Measurements from ENCODE around the gene PIGC.
A peak's percentile ranks its signal among the peaks of the same experiment; 100 is the strongest.

Gene PIGC

DNA sequence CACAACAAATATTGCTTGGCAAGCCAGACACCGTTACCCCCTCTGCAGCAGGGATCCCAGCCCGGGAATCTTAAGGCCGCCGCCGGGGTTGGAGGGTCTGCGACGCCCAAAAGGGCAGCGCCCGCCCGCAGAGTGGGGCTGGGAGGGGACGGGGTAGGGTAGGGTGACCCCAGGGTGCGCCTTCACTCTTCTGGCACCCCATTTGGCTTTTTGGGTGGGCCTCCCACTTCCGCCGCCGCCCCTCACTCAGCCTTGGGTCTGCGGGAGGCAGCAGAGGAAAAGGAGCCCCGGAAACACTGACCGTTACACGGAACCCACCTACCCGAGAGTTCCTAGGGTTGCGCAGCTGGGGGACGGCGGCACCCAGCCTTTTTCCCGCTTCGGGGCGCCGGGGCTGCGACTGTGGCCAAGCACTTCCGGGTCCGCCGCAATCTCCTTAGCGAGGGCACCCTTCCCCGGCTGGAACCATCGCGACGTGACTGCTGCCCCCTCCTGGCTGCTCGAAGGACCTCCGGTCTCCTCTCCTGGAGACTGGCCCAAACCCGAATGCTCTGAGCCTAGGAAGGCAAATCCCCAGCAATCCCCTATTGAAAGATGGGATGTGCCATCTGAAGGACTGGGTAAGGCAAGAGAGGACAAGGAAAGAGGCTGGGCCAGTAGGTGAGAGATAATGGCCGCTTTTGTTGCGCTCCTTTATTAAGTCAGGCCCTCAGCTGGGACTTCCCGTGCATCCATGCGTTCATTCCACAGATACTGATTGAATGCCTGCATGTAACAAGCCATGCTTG, at the start of gene PIGC:
Gene PIGC, minus strand, starts transcription at position 404 of the 788 bp plus-strand sequence. CDS start 1,447 bp downstream, outside the sequence.
- peak; percentile 17 to 92 (median 80) for DNase-seq

DNA sequence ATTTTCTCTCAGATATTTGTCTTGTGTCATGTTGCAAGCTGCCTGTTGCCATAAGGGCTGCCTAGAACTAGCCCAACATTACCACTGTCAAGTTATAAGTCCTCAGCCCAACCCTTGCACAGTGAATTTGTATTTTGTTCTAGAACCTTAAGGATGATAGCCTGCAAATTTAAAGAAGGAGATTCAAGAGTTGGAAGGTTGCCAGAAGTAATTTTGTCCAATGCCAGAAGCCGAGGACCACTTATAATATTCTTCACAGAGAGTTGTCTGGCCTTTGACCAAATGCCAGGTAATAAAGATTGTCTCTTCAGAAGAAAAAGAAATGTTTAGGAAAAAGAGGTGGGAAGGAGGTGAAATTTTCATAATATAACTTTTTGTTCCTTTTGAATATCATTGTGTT, 48.6 kb upstream of the PIGC start:
- DNase-seq = no peak

DNA sequence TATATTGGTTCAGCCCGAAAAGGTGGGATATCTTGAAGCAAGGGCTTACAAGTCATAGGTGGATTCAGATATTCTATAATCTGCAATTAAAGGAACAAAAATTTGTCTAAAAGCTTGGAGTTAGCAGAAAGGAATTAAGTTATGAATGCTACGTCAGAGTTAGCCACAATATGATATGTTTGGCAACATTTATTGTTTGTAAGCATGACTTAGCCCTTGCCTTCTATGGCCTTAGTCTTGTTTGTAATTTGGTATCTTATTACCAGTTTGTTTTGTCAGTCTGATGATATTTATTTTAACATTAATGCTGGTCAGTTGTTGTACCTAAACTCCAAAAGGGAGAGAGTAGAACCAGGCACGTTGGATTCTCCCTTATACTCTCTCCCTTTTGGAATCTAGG, 46.0 kb upstream of the PIGC start:
- no peak for DNase-seq

DNA sequence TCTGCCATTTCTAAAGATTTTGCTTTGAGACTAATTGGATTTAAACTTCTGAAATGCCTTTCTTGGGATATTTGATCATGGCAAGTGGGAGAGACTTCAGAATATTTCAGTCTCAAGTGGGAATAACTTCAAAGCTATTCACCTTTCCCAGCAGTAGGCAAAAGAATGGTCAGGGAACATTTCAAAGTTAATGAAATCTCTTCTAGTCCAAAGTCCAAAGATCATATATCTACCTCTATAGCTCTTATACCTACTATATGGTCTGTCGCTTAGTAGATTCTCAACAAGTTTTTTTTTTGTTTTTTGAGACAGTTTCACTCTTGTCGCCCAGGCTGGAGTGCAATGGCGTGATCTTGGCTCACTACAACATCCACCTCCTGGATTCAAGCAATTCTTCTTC, 44.5 kb upstream of the PIGC start:
- DNase-seq = no peak

DNA sequence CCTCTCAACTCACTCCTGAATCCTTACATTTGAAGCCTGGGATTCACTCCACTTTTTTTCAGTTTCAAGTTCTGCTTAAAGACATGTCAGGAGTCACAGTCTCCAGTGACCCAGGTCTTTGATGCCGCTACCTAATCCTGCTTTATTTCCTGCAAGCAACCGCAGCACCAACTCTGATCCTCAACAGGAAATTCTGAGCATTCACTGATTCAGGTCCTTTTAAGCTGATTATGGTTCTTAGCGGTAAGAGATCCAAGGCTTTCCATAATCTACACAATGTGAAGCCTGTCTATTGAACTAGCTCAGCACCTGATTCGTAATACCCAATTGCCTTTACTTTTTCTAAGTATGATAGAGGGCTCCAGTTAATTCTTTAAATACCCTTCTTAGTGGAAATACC, 43.7 kb upstream of the PIGC start:
- no peak for DNase-seq

DNA sequence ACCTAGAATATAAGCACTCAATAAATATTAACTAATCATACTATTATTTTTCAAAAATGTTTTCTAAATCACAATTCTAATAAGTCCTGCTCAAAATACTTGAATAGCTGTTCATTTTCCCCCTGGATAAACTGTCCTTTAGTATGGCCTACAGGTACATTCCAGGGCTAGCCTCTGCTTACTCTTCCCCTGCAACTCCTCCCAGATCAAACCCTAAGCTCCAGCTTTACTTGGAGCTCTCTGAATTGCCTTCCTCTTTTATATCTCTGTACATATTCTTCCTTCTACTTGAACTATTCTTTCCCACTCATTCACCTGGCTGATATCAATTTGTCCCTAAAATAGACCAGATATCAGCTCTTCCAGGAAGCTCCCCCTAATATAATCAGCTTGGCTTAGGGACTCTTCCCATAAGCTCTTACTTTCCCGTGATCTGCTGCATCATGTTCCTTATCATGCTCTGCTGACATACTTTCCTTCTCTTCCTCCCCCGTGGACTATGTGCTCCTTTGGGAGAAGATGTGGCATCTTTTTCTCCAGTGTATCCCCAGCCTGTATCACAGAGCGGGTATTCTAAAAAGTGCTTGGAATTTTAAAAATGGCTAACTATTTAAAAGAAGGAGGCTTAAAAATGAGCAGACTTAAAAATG, 43.1 kb upstream of the PIGC start:
- no peak for DNase-seq

DNA sequence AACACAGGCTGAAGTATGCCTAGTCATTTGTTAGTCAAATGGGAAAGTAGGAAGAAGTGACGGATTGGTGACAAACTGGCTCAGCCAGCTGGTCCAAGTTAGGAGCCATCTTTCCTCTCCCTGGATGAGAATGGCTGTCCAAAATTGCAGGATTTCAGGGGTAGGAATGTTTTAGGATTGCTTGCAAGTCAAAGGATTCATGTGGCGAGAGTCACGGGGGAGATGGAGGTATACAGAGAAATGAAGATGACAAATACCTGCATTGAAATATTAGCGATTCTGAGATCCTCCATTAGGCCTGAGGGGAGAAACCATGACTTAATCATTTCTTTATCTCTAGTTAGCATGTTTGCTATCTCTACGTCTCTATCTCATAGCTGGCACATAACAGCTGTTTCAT, 41.8 kb upstream of the PIGC start:
- DNase-seq = no peak

DNA sequence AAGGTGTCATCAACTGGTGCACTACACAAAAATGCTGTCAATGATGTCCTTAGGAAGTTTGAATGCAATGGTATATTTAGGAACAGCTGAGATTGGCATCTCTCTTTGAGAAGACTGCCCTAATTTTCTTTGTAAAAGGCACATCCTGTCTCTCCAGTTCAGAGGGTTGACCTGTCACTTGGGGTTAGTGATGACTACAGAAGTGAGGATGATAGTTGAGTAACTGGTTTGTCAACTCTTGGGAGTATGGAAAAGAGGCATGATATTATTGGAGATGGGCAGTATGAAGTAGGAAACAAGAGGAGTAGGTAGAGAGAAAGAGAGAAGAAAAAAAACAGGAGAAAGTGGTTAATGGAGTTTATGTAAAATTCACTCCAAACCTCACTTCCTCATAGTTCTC, 40.4 kb upstream of the PIGC start:
- DNase-seq = no peak

DNA sequence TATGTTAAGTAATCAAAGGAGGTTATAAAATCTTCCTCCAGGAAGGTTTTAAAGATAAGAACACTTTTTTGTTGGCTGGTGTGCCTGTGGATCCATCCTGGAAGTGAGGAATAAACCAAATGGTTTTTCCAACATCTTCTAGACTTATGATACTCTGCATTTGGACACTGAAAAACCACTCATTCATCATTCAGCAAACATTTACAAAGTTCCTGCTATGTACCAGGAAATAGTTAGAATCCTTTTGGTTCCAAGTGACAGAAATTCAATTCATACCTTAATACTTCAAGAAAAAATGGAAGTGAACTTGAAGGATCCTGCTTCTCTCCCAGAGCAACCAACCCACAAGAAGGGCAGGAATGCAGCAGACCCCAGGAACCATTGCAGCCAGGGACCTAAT, 39.6 kb upstream of the PIGC start:
- DNase-seq = no peak

DNA sequence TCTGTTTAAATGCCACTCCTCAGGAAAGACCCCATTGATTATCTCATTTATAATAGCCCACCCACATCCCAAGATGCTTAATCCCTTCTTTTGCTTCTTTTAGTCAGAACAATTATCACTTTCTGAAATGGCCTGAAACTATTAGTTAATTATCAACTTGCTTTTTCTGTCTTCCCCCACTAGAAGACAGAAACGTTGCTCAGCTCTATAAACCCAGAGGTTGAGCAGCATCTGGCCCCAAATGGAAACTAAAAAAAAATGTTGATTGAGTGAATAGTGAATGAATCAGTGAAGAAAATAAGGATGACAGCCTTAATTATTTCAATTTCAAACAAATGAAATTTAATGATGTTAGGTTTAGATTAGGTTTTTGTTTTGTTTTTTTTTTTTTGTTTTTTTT, 38.2 kb upstream of the PIGC start:
- DNase-seq = no peak

DNA sequence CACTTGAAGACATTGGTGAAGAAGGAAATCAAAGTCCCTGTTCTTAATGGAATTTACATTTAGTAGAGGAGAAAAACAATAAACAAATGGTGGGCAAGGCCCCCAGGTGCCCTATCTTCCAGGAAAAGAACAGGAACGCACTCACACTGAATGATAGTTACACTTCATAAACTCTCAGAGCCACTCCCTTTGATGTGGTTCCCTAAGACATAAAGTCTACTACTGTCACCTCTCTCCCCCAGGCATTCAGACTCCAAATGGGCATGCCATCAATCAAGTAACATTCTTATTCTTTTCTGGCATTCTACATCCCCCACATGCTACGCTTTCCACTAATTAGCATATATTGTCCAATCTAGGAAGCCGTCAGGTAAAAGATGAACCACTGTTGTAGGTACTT, 36.6 kb upstream of the PIGC start:
- no peak for DNase-seq

DNA sequence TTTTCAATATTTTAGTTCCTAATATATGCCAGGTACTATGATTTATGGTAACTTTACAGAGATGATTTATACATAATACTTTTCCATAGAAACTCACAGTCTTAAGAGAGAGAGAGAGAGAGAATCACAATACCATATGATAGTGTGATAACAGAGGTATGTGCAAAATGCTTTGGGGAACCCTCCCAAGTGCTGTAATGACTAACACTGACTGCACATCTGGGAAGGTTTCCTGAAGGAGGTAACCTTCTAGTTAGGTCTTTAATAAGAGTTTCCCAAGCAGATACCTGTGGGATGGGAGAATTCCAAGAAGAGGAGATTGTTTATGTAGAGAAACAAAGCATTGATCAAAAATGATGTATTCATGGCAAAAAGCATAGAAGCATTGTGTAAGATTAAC, 34.6 kb upstream of the PIGC start:
- no peak for DNase-seq

DNA sequence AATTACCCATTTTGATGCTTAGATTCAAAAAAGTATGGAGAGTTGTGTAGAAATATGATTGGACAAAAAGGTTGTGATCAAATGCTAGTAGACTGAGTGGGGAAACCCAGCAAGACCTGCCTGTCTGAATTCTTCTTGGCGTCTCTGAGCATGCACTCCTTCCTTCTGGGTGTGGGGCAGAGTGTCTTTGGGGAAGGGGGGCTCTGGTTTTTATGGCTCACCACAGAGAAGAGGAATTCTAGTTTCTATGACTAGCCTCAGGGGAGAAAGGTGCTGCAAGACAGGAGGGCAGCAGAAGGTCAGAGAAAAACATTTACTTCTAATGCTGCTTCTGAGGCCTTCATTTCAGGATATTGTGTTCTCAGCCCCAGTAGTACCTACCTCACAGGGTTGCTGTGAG, 33.9 kb upstream of the PIGC start:
- DNase-seq = no peak

DNA sequence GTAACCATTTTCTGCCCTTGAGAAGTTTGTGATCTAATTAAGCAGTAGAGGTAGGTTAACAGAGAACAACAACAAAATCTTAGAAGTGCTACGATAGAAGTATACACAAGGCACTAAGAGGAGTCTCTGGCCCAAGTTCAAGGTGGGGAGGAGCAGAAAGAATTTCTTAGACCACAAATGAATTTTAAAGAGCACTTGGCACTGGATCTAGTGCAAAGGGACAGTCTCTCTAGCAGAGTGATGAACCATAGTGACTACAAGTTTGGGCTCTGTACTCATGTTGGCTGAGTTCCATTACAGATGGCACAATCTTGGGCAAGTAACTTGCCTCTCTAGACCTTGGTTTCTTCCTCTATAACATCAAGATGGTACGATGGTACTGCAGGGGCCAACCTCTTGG, 33.3 kb upstream of the PIGC start:
- DNase-seq = no peak

DNA sequence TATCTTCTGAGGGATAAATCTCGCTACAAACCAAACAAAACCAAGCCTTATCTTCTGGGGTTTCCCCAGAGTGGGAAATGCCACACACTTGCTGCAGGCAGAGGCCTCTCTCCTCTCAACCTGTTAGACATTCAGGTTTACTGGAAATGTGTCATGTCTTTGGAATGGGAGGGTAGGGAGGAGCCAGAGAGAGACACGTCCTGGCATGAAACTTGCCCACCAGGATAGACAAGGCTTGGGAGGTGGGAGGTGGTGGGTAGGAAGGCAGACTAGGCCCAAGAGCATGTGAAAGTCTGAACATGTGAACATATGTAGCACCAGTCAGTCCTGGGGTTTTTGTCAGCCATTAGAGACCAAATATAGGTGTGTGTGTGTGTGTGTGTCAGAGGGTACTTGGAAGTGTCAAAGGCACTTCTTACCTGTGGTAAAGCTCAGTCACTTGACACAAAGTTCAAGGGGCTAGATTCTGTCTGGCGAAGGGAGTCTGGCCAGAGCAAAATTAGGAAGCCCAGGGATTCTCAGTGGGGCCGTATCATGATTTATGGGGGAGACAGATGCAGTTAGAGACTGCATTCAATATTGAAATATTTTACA, 32.4 kb upstream of the PIGC start:
- no peak for DNase-seq

DNA sequence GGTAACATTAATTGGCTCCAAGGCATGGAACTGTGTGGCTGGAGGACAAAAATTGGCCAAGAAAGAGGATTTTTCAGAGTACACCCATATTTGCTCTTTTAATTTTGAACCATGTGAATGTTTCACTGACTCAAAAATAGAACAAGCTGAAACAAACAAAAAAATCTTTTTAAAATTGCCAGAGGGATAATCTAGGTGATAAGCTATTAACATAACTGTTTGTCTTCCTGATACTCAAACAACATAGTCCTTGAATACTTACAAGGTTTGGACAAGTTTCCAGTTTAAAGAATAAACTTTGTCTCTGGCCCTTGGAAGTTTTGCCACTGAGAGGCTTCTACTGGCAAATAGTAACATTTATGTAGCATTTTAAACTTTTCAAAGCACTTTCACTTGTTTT, 30.0 kb upstream of the PIGC start:
- DNase-seq = no peak

DNA sequence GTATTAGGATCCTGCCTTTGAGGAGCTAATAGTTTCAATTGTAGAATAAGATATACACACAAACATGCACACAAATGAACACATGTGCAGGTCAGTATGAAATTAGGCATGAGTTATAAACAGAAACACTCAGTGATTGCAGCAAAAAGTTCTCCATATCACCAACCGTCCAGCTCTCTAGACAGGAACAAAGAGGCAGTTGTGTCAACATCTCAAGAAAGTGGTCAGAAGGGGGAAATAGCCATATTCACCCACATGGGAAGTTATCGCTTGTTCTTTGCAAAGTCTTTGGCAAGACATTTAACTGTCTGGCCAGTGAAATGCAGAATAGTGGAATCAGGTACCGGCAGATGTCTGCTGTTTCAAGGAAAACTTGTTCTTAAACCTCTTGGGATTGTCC, 29.4 kb upstream of the PIGC start:
- DNase-seq = no peak

DNA sequence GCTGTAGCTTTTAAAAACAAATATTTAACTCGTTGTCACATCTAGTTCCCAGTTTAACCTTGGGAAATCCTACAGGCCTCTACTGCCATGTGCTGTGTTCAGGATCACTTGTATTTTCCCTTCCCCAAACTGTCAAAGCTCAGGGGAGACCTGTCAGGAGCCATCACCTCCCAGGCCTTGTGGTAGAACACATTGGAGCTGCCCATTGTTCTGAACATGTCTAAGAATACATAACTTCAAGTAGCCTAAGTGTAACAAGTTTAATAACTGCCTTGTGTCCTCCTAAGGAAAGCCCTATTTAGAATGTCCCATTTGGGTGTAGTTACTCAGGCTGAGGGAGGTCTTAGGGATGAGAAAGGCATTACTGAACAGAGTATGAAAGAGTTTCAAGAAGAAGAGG, 28.6 kb upstream of the PIGC start:
- DNase-seq = no peak

DNA sequence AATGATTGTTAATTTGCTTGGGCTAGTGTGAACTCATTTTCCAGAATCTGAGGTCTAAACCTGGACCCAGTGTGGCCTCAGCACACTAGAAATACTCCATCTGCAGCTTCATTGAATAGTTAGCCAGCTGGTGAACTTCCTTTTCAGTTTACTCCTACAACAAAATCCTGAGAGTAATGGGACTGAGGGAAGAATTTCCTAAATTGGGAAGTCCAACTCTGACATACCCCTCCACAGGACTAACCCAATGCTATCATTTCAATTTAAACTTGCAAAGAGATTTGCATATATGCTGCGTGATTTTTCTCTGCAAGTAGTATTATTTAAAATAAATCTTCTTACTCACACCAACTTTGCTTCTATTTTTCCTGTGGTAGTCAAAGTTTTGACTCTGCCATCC, 27.8 kb upstream of the PIGC start:
- no peak for DNase-seq

DNA sequence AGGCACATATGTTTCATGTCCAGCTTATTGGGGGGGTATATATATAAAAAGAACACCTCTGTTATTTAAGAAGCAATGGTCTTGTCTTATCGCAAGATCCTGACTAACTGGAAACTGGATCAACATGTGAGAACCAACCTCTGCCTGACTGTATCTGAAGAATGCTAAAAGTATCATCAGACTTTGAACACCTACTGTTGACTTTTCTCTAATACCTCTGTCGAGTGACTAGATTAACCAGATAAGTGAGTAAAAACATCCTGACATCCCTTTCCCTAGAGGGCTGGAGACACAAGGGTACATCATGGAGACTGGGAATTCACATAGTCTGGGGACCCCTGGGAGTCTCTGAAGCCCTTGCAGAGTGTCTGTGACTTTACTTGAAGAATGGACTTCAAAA, 26.3 kb upstream of the PIGC start:
- DNase-seq = no peak

DNA sequence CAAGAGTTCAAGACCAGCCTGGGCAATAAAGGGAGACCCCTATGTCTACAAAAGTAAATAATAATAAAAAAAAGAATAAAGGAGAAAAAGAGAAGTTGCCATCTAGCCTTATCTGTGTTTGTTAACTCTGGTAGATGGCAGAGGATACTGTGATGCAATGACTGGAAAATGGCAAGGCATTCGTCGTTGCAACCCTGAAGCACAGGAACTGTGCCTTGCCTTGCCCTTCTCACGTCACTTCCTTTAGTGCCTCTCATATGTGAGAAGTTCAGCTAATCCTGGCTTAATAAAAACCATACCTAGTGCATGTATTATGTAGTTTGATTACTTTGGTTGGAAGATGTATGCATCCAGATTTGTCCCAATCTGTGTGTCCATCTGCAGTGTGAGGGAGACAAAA, 25.8 kb upstream of the PIGC start:
- no peak for DNase-seq

DNA sequence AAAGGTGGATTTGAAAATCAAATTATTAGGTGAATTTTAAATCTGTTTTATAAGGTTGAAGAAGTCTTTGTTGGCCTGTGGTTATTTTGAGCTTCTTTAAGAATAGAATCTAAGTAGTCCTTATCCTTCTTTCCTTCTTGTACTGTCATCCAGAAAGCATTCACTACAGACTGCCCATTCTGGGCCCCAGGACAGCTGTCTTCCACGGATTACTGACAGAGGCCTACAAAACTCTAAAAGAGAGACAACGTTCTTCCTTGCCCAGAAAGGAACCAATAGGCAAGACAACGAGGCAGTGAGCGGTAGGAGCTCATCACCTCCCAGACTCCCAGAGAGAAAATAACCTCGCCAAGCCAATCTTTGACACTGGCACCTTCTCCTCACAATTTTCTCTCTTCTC, 24.4 kb upstream of the PIGC start:
- no peak for DNase-seq

DNA sequence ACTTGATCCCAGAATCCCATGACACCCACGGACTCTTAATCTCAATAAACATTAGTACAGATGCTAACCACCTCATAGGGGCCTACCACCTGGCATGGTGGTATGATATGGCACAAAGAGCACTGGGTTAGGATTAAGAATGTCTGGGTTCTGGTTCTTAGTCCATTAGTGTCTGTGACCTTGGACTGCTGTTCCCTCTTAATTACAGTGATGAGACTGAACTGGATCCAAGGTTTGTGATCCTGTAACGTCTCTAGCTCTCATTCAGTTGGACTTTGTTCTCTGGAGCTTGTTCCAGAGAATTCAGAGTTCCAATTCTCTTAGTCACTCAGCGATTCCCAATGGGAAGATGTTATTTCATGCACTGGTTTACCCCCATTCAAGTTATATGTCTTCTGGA, 23.6 kb upstream of the PIGC start:
- DNase-seq = no peak

Data from anterior cingulate cortex (tissue), 58 donors.